Colonic mucosa (tissue), 4 donors: ENCODE measurements around the gene PDK3. TPM values are rescaled to one million over a fixed set of nuclear protein-coding genes. Genes with fewer than 3 reads are reported as not detected.

ENCODE experiments used
- DNase-seq: peaks from one replicate; pipeline ENCODE4 v3.0.0-alpha.2; 2020
- H3K27ac ChIP-seq: fragments of 200-600 bp; one replicate; pipeline ENCODE4 v1.8.0; 2021
- H3K27me3 ChIP-seq: fragments of 200-600 bp; one replicate; pipeline ENCODE4 v1.8.0; 2021
- H3K36me3 ChIP-seq: fragments of 200-600 bp; one replicate; pipeline ENCODE4 v1.8.0; 2021
- H3K4me1 ChIP-seq: fragments of 200-600 bp; one replicate; pipeline ENCODE4 v1.8.0; 2021; ENCODE audit warnings: mild to moderate bottlenecking
- H3K4me3 ChIP-seq: fragments of 200-600 bp; one replicate; pipeline ENCODE4 v1.8.0; 2021
- H3K9ac ChIP-seq, 2 donors: one replicate each; pipeline ENCODE4 v1.7.0; 2013; ENCODE audit warnings: control low read depth in 2 of 2, low read depth in 2 of 2, low read length in 2 of 2
- H3K9me3 ChIP-seq: fragments of 200-600 bp; one replicate; pipeline ENCODE4 v1.8.0; 2021
- intact Hi-C: fragments of 100-400 bp; cut with DNase I; formaldehyde crosslinking; loops from one replicate; pipeline ENCODE4 v1.14.1; 2022
- total RNA-seq, 2 donors: library from RNA; stranded (reverse); fragmentation: NEBNext Ultra II Directional in 1 of 2; extraction: Animal tissue kit (Norgen Biotek cat#: 25700) in 1 of 2; gene quantifications; one replicate each; pipeline ENCODE4 v1.2.1, GENCODE V29; 2021
- TF ChIP-seq, protein P1 (sequence below): fragments of 200-600 bp; IDR thresholded peaks from one replicate; pipeline ENCODE4 v1.8.0; 2022; ENCODE audit warnings: antibody characterized with exemption, mild to moderate bottlenecking
- donor health status: healthy.
- donor health status: DM: no; HTN: no; CAD: no.
- donor health status: DM: no; HTN: no; CAD: no.

Gene PDK3
- total RNA-seq = 10 to 100 TPM; 18.5 to 37.7 TPM

DNA sequence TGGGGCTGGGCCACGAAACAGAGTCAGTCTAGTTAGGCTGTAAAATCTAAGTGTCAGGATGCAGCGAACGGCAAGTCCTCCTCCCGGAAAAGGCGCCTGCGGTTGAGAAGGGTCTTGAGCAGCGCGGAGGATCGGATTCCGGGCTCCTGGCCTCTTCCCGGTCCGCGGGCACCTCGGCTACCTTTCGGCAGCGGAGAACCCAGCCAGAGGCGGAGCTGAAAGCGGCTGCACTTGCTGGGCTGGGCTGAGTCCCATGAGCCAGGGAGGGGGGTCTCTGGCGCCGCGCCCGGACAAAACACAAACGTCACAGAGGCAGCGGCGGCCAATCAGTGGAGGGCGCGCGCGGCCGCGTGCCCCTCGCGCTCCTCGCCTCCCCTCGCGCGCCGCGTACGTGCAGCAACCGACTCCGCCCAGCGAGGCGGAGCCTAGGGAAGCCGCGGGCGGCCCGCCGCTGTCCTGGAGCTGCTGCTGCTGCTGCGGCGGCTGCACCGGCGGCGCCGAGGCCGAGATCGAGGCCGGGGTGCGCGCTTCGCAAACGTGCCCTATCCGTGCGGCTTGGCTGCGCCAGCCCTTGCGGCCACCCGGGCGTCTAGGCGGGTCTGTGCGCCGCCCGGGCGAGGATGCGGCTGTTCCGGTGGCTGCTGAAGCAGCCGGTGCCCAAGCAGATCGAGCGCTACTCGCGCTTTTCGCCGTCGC lies at the start of gene PDK3:
PDK3 (plus strand) TSS at position 451 of the 696 bp plus-strand sequence; CDS start at position 621, 170 bp downstream.
- Histone ChIP-seq H3K9ac (peak within 1 kb of the TSS; percentile 54 to 81), H3K36me3 (no peaks in the 10 kb centered on the region), H3K4me3 (peak within 1 kb of the TSS; percentile 71), H3K27ac (peak within 1 kb of the TSS; percentile 84), H3K27me3 (no peaks in the 10 kb centered on the region), H3K4me1 (no peaks in the 10 kb centered on the region), H3K9me3 (no peaks in the 10 kb centered on the region)
- intact Hi-C loops = no loop called here
- TF ChIP-seq, protein P1, sequence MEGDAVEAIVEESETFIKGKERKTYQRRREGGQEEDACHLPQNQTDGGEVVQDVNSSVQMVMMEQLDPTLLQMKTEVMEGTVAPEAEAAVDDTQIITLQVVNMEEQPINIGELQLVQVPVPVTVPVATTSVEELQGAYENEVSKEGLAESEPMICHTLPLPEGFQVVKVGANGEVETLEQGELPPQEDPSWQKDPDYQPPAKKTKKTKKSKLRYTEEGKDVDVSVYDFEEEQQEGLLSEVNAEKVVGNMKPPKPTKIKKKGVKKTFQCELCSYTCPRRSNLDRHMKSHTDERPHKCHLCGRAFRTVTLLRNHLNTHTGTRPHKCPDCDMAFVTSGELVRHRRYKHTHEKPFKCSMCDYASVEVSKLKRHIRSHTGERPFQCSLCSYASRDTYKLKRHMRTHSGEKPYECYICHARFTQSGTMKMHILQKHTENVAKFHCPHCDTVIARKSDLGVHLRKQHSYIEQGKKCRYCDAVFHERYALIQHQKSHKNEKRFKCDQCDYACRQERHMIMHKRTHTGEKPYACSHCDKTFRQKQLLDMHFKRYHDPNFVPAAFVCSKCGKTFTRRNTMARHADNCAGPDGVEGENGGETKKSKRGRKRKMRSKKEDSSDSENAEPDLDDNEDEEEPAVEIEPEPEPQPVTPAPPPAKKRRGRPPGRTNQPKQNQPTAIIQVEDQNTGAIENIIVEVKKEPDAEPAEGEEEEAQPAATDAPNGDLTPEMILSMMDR = no peak
- DNase-seq = peak; percentile 91

DNA sequence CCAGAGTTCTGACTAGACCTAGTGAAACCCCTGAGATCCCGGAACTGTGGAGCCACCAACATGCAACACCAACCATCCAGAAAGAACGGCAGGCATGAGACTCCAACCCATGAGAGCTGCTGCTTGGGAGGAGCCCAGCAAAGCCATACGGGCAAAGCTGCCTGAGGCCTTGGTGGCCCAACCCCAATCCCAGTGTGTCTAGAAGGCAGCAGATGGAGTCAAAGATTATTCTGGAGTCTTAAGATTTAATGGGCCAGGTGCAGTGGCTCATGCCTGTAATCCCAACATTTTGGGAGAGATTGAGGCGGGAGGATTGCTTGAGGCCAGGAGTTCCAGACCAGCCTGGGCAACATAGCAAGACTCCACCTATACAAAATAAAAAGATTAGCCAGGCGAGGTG lies 49.2 kb upstream of the PDK3 start:
- Histone ChIP-seq H3K4me1 (no peaks in the 10 kb centered on the region), H3K36me3 (no peaks in the 10 kb centered on the region), H3K27ac (no peak overlapping the region), H3K27me3 (no peaks in the 10 kb centered on the region), H3K9ac (no peak overlapping the region), H3K4me3 (no peak overlapping the region), H3K9me3 (no peaks in the 10 kb centered on the region)
- TF ChIP-seq, protein P1 = no peak
- intact Hi-C loops = no loop called here
- no peak for DNase-seq

DNA sequence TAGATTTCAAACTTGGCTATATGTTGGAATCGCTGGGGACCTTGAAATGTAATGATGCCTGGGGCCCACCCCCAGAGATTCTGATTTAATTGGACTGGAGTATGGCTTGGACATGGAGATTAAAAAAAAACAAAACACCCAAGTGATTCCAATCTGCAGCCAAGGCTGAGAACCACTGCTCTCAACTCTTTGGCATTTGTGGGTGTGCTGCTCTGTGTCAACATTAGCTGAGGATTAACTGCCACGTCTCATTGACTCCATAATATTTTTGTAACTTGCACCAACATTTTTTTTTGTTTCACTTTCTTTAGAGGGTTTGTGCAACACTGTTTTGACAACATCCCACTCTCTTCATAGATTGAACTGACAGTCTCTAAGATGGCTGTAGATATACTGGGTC lies 41.1 kb upstream of the PDK3 start:
- intact Hi-C loops = no loop called here

DNA sequence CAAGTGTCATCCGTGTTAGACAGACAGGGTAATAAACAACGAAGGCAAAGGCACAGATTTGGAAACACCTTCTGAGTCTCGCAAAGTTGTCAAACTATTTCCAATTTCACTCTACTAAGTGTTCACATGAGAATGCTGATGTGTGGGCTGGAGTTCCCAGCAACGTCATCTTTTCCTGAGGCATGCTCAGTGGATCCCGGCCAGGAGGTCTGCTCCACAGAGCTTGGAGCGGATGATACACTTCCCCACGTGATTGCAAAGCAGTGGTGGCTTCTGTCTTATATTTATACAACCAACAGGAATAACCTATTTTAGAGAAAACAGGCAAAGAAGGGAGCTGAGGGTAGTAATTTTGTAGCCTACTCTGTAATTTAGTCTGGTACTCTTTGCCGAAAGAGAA lies 40.1 kb upstream of the PDK3 start:
- Histone ChIP-seq H3K9me3 (no peaks in the 10 kb centered on the region), H3K9ac (no peak overlapping the region), H3K27ac (no peak overlapping the region), H3K27me3 (no peaks in the 10 kb centered on the region), H3K4me1 (no peaks in the 10 kb centered on the region), H3K36me3 (no peaks in the 10 kb centered on the region), H3K4me3 (no peak overlapping the region)
- TF ChIP-seq, protein P1 = no peak
- DNase-seq = no peak
- intact Hi-C loops = no loop called here

More for the DNA sequence above, 41.1 kb upstream of the PDK3 start:
- H3K4me1 ChIP-seq = no peaks in the 10 kb centered on the region
- no peak overlapping the region for H3K9ac ChIP-seq
- no peak for DNase-seq
- no peaks in the 10 kb centered on the region for H3K36me3 ChIP-seq
- no peak overlapping the region for H3K27ac ChIP-seq
- H3K27me3 ChIP-seq = no peaks in the 10 kb centered on the region
- H3K9me3 ChIP-seq = no peaks in the 10 kb centered on the region
- TF ChIP-seq, protein P1 = no peak
- no peak overlapping the region for H3K4me3 ChIP-seq

DNA sequence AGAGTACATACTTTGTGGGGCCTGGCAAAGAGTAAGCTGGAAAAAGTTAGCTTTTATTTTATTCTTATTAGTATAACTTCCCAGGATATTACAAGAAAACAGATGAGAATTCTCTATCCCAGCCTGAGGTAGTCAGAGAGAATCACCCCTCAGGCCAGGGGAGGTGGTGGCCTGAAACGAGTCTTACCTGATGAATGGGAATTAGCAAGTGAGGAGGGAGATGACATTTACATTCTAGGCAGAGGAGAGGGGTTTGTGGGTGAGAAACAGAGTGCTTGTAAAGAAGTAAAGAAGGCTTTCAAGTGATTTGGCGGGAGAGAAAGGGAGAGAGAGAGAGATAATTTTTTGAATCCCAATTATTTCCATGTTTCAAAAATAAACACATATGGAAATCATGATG lies 39.3 kb upstream of the PDK3 start:
- no peak overlapping the region for H3K27ac ChIP-seq
- H3K27me3 ChIP-seq = no peaks in the 10 kb centered on the region
- TF ChIP-seq, protein P1 = no peak
- H3K4me1 ChIP-seq = no peaks in the 10 kb centered on the region
- DNase-seq = no peak
- H3K9me3 ChIP-seq = no peaks in the 10 kb centered on the region
- no peak overlapping the region for H3K4me3 ChIP-seq
- intact Hi-C loops = no loop called here
- H3K36me3 ChIP-seq = no peaks in the 10 kb centered on the region
- H3K9ac ChIP-seq = no peak overlapping the region
